Measurements from ENCODE around the gene SHROOM4.

GRCh38 chrX:50852524-50852923 lies 38.5 kb upstream of the SHROOM4 start:
- TF ChIP-seq CTCF (IDR thresholded peaks at IDR 0.05) (no peak), POLR2AphosphoS5 (IDR thresholded peaks at IDR 0.05) (no peak), POLR2A (IDR thresholded peaks at IDR 0.05) (no peak)

All from gastroesophageal sphincter (tissue), 3 donors.